HepG2 (cell line): ENCODE measurements around the gene CHID1. TPM values are rescaled to one million over a fixed set of nuclear protein-coding genes. Genes with fewer than 3 reads are reported as not detected.
A peak's percentile ranks its signal among the peaks of the same experiment; 100 is the strongest.

Experiments
- ATAC-seq: fragments of 200-7000 bp; cut with Tn5 transposase; 3 replicates; pipeline ENCODE4 v1.9.1; 2020; ENCODE audit warnings: mild to moderate bottlenecking, moderate library complexity
- BruUV-seq: library from RNA; stranded (reverse); fragments of 400-500 nt; replicated peaks from 2 replicates; lab custom pipeline; 2021; lab: Mats Ljungman, UMichigan
- CTCF ChIA-PET: fragments of 300-600 bp; formaldehyde crosslinking; extraction: SDS; loops from one replicate; lab custom pipeline; 2021; ENCODE audit warnings: low total read pairs, inconsistent platforms, low intra/inter-chr PET ratio; lab: Yijun Ruan, JAX
- POLR2A ChIA-PET: fragments of 350-600 bp; sonication (Branson Sonifier 250); formaldehyde crosslinking; loops from one replicate; lab custom pipeline; 2020; ENCODE audit warnings: antibody characterized with exemption, inconsistent platforms; lab: Yijun Ruan, JAX
- DNase-seq: peaks from one replicate; pipeline ENCODE4 v3.0.0-alpha.2; 2015; ENCODE audit warnings: low spot score
- FAIRE-seq: peaks from 3 replicates; lab custom pipeline; 2011; peaks lifted over from hg19 to GRCh38; lab: Jason Lieb, UNC
- H2AFZ ChIP-seq: one replicate; pipeline ENCODE4 v1.6.1; 2011; ENCODE audit warnings: low read length, inconsistent platforms
- H3K27ac ChIP-seq: fragments of 300-600 bp; 3 replicates; pipeline ENCODE4 v1.8.0; 2011; ENCODE audit warnings: mixed run types, mild to moderate bottlenecking, mixed read lengths, low read length, inconsistent platforms; ENCODE audit not compliant: insufficient read depth; ENCODE audit errors: extremely low read length
- H3K27me3 ChIP-seq, 2 experiments: fragments of 200-600 bp in 1 of 2; 2 replicates in 1 of 2; 3 replicates in 1 of 2; pipeline versions ENCODE4 v1.6.0 to v1.8.0; 2011; ENCODE audit warnings: low read length in 2 of 2, mild to moderate bottlenecking in 2 of 2, moderate library complexity in 2 of 2, inconsistent platforms in 1 of 2; ENCODE audit not compliant: insufficient read depth in 2 of 2, control insufficient read depth in 1 of 2
- H3K36me3 ChIP-seq, 2 experiments: fragments of 200-600 bp in 1 of 2; replicated peaks in 1 of 2; 2 replicates in 1 of 2; 3 replicates in 1 of 2; pipeline versions ENCODE4 v1.5.1 to v1.8.0; 2011; ENCODE audit warnings: low read length in 2 of 2, inconsistent platforms in 1 of 2; ENCODE audit not compliant: insufficient read depth in 2 of 2, control insufficient read depth in 1 of 2
- H3K4me1 ChIP-seq: 2 replicates; pipeline ENCODE4 v1.5.1; 2012; ENCODE audit warnings: low read length, inconsistent platforms; ENCODE audit not compliant: insufficient read depth
- H3K4me2 ChIP-seq: 2 replicates; pipeline ENCODE4 v1.6.0; 2011; ENCODE audit warnings: low read depth, low read length, inconsistent platforms
- H3K4me3 ChIP-seq, 3 experiments: fragments of 200-600 bp in 1 of 3; sonication (generic), shearing (Covaris generic) in 1 of 3; replicated peaks in 1 of 3; 2 replicates each; pipeline ENCODE4 v1.5.1; 2011 to 2016; ENCODE audit warnings: low read length in 3 of 3, inconsistent platforms in 2 of 3, low read depth in 2 of 3, mild to moderate bottlenecking in 2 of 3, control low read depth in 1 of 3, mixed read lengths in 1 of 3; ENCODE audit not compliant: insufficient read depth in 1 of 3
- H3K79me2 ChIP-seq: one replicate; pipeline ENCODE4 v1.6.1; 2011; ENCODE audit warnings: low read length, inconsistent platforms; ENCODE audit not compliant: insufficient read depth
- H3K9ac ChIP-seq: 2 replicates; pipeline ENCODE4 v1.6.0; 2011; ENCODE audit warnings: mild to moderate bottlenecking, low read depth, low read length, inconsistent platforms; ENCODE audit not compliant: insufficient read depth
- H3K9me3 ChIP-seq: 2 replicates; pipeline ENCODE4 v1.5.1; 2012; ENCODE audit warnings: mild to moderate bottlenecking, low read length
- H4K20me1 ChIP-seq: 2 replicates; pipeline ENCODE4 v1.6.0; 2011; ENCODE audit warnings: inconsistent platforms, mild to moderate bottlenecking, low read length, moderate library complexity; ENCODE audit not compliant: insufficient read depth
- ARNT ChIP-seq: fragments of 450-650 bp; IDR thresholded peaks from 2 replicates; pipeline ENCODE4 v1.6.1; 2017
- CEBPB ChIP-seq: IDR thresholded peaks from 2 replicates; pipeline ENCODE4 v1.6.1; 2011; ENCODE audit warnings: low read depth, low read length, improper control_type of control experiment, borderline replicate concordance
- JUNB ChIP-seq: sonication (generic); formaldehyde crosslinking; IDR thresholded peaks from 2 replicates; pipeline ENCODE4 v1.8.0; 2022; ENCODE audit warnings: missing genetic modification reagents, mild to moderate bottlenecking, borderline replicate concordance
- MZF1 ChIP-seq: sonication (generic); formaldehyde crosslinking; IDR thresholded peaks from 2 replicates; pipeline ENCODE4 v1.8.1; 2023; ENCODE audit warnings: mild to moderate bottlenecking, missing genetic modification reagents, borderline replicate concordance
- RBM39 ChIP-seq: fragments of 200-400 bp; formaldehyde crosslinking; IDR thresholded peaks from one replicate; pipeline ENCODE4 v1.6.1; 2018; ENCODE audit warnings: antibody characterized with exemption, mild to moderate bottlenecking, low read depth, low read length; ENCODE audit not compliant: poor library complexity, severe bottlenecking
- SSRP1 ChIP-seq: IDR thresholded peaks from 2 replicates; pipeline ENCODE4 v1.6.1; 2016; ENCODE audit warnings: control low read depth
- TEAD2 ChIP-seq: sonication (generic); formaldehyde crosslinking; IDR thresholded peaks from 2 replicates; pipeline ENCODE4 v1.9.0; 2021; ENCODE audit warnings: missing genetic modification reagents
- YEATS2 ChIP-seq: sonication (generic); formaldehyde crosslinking; IDR thresholded peaks from 2 replicates; pipeline ENCODE4 v1.4.0; 2020; ENCODE audit warnings: missing genetic modification reagents, borderline replicate concordance
- ZBTB42 ChIP-seq: sonication (generic); formaldehyde crosslinking; IDR thresholded peaks from 2 replicates; pipeline ENCODE4 v1.5.0; 2020; ENCODE audit warnings: mild to moderate bottlenecking, missing genetic modification reagents
- ZNF224 ChIP-seq: sonication (generic); formaldehyde crosslinking; IDR thresholded peaks from 2 replicates; pipeline ENCODE4 v1.5.0; 2020; ENCODE audit warnings: mild to moderate bottlenecking, missing genetic modification reagents
- ZNF383 ChIP-seq: sonication (generic); formaldehyde crosslinking; IDR thresholded peaks from 2 replicates; pipeline ENCODE4 v1.4.0; 2020; ENCODE audit warnings: missing genetic modification reagents, mild to moderate bottlenecking, borderline replicate concordance
- ZNF441 ChIP-seq: sonication (generic); formaldehyde crosslinking; IDR thresholded peaks from 2 replicates; pipeline ENCODE4 v1.7.0; 2021; ENCODE audit warnings: missing genetic modification reagents, borderline replicate concordance
- WGBS: methylation state at CpG from one replicate; pipeline ENCODE4 v1.1.6; 2017; ENCODE audit warnings: low lambda C conversion rate; 5-methylcytosine and 5-hydroxymethylcytosine counted together
- in situ Hi-C: cut with HindIII; loops from 2 replicates; pipeline ENCODE4 v1.10.0; 2017; ENCODE audit warnings: low pct_unique_long_range_greater_than_20kb; ENCODE audit not compliant: extremely low pct_ligation_motif_present
- intact Hi-C: fragments of 100-400 bp; cut with micrococcal nuclease; formaldehyde crosslinking; loops from one replicate; pipeline ENCODE4 v1.10.0; 2022; ENCODE audit not compliant: unreplicated experiment
- polyA plus RNA-seq, 8 experiments: library from polyadenylated mRNA; depleted of rRNA in 3 of 8; stranded (reverse) in 7 of 8; unstranded in 1 of 8; fragments of >200 nt; fragmentation: Illumina TruSeq in 4 of 8; extraction: Trizol in 4 of 8; gene quantifications; 2 replicates each; pipeline versions ENCODE4 v1.2.1 to v1.2.3, GENCODE V29; 2011 to 2016; ENCODE audit warnings: low read depth in 4 of 8, missing spikeins in 1 of 8, mixed read lengths in 1 of 8; ENCODE audit not compliant: insufficient read depth in 1 of 8
- total RNA-seq, 5 experiments: library from RNA; depleted of rRNA; stranded (reverse); fragments of >200 nt; fragmentation: Illumina TruSeq; extraction: Trizol; gene quantifications; 2 replicates each; pipeline ENCODE4 v1.2.3, GENCODE V29; 2016; ENCODE audit warnings: low read depth in 1 of 5
- TF ChIP-seq, protein P1 (sequence below): sonication (generic); formaldehyde crosslinking; IDR thresholded peaks from 2 replicates; pipeline ENCODE4 v1.5.1; 2020; ENCODE audit warnings: mild to moderate bottlenecking, missing genetic modification reagents, moderate library complexity
- TF ChIP-seq, protein P2 (sequence below): sonication (generic); formaldehyde crosslinking; IDR thresholded peaks from 2 replicates; pipeline ENCODE4 v1.5.0; 2020; ENCODE audit warnings: missing genetic modification reagents, mild to moderate bottlenecking, borderline replicate concordance
- TF ChIP-seq, protein P3 (sequence below), 2 experiments: fragments of 450-650 bp in 1 of 2; sonication (generic) in 1 of 2; formaldehyde crosslinking; IDR thresholded peaks; 2 replicates each; pipeline versions ENCODE4 v1.5.0 to v1.8.0; 2020 to 2022; ENCODE audit warnings: mild to moderate bottlenecking in 1 of 2, missing genetic modification reagents in 1 of 2
- TF ChIP-seq, protein P4 (sequence below): IDR thresholded peaks from 2 replicates; pipeline ENCODE4 v1.6.1; 2016; ENCODE audit warnings: mild to moderate bottlenecking

Gene CHID1
- total and polyA plus RNA-seq, 2 of the 13 experiments (the other 11 are each of a cell fraction or from before 2014, with no cell fraction given): 65.1 to 93.6 TPM

DNA sequence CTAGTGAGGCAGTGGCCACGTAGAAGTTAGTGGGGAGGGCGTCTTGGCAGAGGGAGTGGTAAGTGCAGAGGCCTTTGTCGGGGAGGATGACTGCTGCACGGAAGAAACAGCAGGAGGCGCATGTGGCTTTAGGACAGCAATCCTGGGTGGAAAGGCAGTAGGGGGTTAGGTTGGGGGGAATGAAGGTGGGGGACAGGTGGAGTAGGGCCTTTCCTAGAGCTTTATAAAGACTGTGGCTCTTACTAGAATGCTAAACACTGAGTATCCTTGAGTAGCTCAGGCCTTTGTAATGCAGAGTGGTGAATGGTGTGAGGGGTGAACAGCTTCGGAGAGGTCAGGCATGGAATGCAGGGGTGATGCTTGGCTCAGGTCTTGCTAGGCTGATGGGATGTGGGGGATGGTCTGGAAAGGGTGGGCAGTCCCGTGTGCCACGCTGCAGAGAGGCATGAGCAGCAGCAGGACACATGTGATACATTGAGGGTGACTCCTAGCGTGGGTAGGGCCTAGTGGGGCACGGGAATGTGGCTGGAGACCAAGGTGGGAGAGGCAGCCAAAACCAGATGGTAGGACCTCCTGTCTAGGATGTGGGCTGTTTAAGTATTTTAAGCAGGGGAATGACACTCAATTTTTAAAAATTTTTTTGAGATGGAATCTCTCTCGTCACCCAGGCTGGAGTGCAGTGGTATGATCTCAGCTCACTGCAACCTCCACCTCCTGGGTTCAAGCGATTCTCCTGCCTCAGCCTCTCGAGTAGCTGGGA, 34.3 kb upstream of the CHID1 start (continued):
- TF ChIP-seq, protein P1, sequence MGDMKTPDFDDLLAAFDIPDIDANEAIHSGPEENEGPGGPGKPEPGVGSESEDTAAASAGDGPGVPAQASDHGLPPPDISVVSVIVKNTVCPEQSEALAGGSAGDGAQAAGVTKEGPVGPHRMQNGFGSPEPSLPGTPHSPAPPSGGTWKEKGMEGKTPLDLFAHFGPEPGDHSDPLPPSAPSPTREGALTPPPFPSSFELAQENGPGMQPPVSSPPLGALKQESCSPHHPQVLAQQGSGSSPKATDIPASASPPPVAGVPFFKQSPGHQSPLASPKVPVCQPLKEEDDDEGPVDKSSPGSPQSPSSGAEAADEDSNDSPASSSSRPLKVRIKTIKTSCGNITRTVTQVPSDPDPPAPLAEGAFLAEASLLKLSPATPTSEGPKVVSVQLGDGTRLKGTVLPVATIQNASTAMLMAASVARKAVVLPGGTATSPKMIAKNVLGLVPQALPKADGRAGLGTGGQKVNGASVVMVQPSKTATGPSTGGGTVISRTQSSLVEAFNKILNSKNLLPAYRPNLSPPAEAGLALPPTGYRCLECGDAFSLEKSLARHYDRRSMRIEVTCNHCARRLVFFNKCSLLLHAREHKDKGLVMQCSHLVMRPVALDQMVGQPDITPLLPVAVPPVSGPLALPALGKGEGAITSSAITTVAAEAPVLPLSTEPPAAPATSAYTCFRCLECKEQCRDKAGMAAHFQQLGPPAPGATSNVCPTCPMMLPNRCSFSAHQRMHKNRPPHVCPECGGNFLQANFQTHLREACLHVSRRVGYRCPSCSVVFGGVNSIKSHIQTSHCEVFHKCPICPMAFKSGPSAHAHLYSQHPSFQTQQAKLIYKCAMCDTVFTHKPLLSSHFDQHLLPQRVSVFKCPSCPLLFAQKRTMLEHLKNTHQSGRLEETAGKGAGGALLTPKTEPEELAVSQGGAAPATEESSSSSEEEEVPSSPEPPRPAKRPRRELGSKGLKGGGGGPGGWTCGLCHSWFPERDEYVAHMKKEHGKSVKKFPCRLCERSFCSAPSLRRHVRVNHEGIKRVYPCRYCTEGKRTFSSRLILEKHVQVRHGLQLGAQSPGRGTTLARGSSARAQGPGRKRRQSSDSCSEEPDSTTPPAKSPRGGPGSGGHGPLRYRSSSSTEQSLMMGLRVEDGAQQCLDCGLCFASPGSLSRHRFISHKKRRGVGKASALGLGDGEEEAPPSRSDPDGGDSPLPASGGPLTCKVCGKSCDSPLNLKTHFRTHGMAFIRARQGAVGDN (CRISPR knock-in tag): peak; percentile 28; the same call in 1 of the 2 replicates
- TF ChIP-seq JUNB (CRISPR knock-in tag) (no peak), ARNT (no peak), RBM39 (no peak), ZBTB42 (CRISPR knock-in tag) (no peak), MZF1 (CRISPR knock-in tag) (no peak), ZNF441 (no peak)

DNA sequence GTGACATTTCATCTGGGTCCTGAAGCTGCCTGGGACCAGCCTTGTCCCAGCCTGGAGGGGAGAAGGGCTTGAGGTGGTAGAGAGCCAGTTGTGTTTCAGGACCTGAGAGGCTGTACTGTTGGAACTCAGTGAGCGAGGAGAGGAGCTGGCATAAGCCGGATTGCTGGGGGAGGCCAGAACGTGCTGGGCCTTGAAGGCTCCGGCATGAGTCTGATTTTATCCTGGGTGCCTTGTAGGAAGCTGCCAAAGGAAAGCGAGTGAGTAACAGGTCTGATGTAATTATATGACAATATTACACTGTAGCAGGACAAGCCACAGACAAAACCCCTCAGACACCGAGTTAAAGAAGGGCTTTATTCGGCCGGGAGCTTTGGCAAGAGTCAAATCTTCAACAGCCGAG, 32.2 kb upstream of the CHID1 start:
- Histone ChIP-seq H3K9ac (peak overlapping the region; percentile 68), H3K27me3 (no peaks in the 10 kb centered on the region), H3K79me2 (peaks cover 79% of the 10 kb centered on the region), H2AFZ (no peak overlapping the region), H4K20me1 (peaks cover 9% of the 10 kb centered on the region; the same call in 1 of the 2 replicates), H3K36me3 (peaks cover 10 to 34% of the 10 kb centered on the region in 2 experiments), H3K4me2 (peak overlapping the region; percentile 67), H3K9me3 (no peaks in the 10 kb centered on the region), H3K4me1 (peaks cover 99% of the 10 kb centered on the region), H3K4me3 (peak overlapping the region in 1 of 3 experiments; percentile 33; a peak in 2 of 6 replicates), H3K27ac (peak overlapping the region; percentile 88)
- BruUV-seq: no TSS peak
- POLR2A ChIA-PET: interaction anchor here (1.2 kb wide), 1 partner anchor 9 kb away, joined by 7 read pairs; no protein-coding TSS in a partner anchor
- no peak for DNase-seq
- 75% methylated on average over 9 of the region's 9 CpGs for WGBS
- ATAC-seq: peak; percentile 10; the same call in 1 of the 3 replicates
- CTCF ChIA-PET: no interaction called here
- intact Hi-C loops (no loop called here), in situ Hi-C loops (no loop called here)
- FAIRE-seq: no peak
- TF ChIP-seq, protein P2, sequence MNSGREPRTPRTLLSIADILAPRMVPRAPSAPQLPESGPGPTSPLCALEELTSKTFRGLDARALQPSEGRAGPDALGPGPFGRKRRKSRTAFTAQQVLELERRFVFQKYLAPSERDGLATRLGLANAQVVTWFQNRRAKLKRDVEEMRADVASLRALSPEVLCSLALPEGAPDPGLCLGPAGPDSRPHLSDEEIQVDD (CRISPR knock-in tag): no peak
- no peak for TF ChIP-seq CEBPB
- no peak for TF ChIP-seq ZNF224 (CRISPR knock-in tag)
- no peak for TF ChIP-seq ZNF383
- no peak for TF ChIP-seq TEAD2 (CRISPR knock-in tag)
- TF ChIP-seq, protein P3, sequence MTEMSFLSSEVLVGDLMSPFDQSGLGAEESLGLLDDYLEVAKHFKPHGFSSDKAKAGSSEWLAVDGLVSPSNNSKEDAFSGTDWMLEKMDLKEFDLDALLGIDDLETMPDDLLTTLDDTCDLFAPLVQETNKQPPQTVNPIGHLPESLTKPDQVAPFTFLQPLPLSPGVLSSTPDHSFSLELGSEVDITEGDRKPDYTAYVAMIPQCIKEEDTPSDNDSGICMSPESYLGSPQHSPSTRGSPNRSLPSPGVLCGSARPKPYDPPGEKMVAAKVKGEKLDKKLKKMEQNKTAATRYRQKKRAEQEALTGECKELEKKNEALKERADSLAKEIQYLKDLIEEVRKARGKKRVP (CRISPR knock-in tag; IDR thresholded peaks at IDR 0.05): peak in 1 of 2 experiments; percentile 82; a peak in 1 of 4 replicates
- 0 out of 2 replicates have a peak, but pooled peaks have one; percentile 10 for TF ChIP-seq YEATS2
- TF ChIP-seq SSRP1: no peak
- TF ChIP-seq, protein P4, sequence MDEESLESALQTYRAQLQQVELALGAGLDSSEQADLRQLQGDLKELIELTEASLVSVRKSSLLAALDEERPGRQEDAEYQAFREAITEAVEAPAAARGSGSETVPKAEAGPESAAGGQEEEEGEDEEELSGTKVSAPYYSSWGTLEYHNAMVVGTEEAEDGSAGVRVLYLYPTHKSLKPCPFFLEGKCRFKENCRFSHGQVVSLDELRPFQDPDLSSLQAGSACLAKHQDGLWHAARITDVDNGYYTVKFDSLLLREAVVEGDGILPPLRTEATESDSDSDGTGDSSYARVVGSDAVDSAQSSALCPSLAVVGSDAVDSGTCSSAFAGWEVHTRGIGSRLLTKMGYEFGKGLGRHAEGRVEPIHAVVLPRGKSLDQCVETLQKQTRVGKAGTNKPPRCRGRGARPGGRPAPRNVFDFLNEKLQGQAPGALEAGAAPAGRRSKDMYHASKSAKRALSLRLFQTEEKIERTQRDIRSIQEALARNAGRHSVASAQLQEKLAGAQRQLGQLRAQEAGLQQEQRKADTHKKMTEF (CRISPR knock-in tag): no peak
